Caco-2 (cell line): ENCODE measurements around the gene GPRC6A. TPM values are rescaled to one million over a fixed set of nuclear protein-coding genes. Genes with fewer than 3 reads are reported as not detected.

ENCODE experiments used
- BruUV-seq: library from RNA; stranded (reverse); fragments of 400-500 nt; replicated peaks from 2 replicates; lab custom pipeline; 2021; lab: Mats Ljungman, UMichigan
- CTCF ChIA-PET: fragments of 300-600 bp; sonication (Branson Sonifier 250); formaldehyde crosslinking; loops from one replicate; lab custom pipeline; 2022; ENCODE audit warnings: antibody characterized with exemption; lab: Charles Lee
- POLR2A ChIA-PET: fragments of 300-600 bp; sonication (Branson Sonifier 250); formaldehyde crosslinking; loops from one replicate; lab custom pipeline; 2022; ENCODE audit warnings: antibody characterized with exemption; lab: Charles Lee
- DNase-seq, 2 experiments: peaks; one replicate each; pipeline versions ENCODE4 v3.0.0 to v3.0.0-alpha.2; 2020 to 2022
- H3K27me3 ChIP-seq: replicated peaks from 2 replicates; pipeline ENCODE4 v1.6.0; 2011; ENCODE audit warnings: low read length; ENCODE audit not compliant: control insufficient read depth, insufficient read depth
- H3K36me3 ChIP-seq: 2 replicates; pipeline ENCODE4 v1.5.1; 2011; ENCODE audit warnings: low read length; ENCODE audit not compliant: control insufficient read depth, insufficient read depth
- H3K4me1 ChIP-seq: fragments of 250-450 bp; sonication (Bioruptor Pico); 2 replicates; pipeline ENCODE4 v1.5.1; 2020; ENCODE audit warnings: mild to moderate bottlenecking
- H3K4me3 ChIP-seq: 2 replicates; pipeline ENCODE4 v1.5.1; 2011; ENCODE audit warnings: low read depth, mild to moderate bottlenecking, control low read depth, low read length
- H3K9me3 ChIP-seq: fragments of 250-450 bp; sonication (Bioruptor Pico); 2 replicates; pipeline ENCODE4 v1.5.1; 2020; ENCODE audit warnings: mild to moderate bottlenecking, moderate library complexity
- H3K27ac Mint-ChIP-seq: one replicate; pipeline ENCODE4 v1.8.0; 2022; ENCODE audit warnings: mixed read lengths; ENCODE audit not compliant: unreplicated experiment
- H3K27me3 Mint-ChIP-seq: one replicate; pipeline ENCODE4 v1.8.0; 2022; ENCODE audit warnings: mixed read lengths; ENCODE audit not compliant: insufficient read depth, unreplicated experiment
- H3K36me3 Mint-ChIP-seq: one replicate; pipeline ENCODE4 v1.8.0; 2022; ENCODE audit warnings: mild to moderate bottlenecking, mixed read lengths; ENCODE audit not compliant: insufficient read depth, unreplicated experiment
- H3K4me1 Mint-ChIP-seq: one replicate; pipeline ENCODE4 v1.8.0; 2022; ENCODE audit warnings: low read depth, mixed read lengths; ENCODE audit not compliant: unreplicated experiment
- H3K4me3 Mint-ChIP-seq: one replicate; pipeline ENCODE4 v1.8.0; 2022; ENCODE audit warnings: mild to moderate bottlenecking, moderate library complexity, mixed read lengths; ENCODE audit not compliant: unreplicated experiment
- H3K9me3 Mint-ChIP-seq: one replicate; pipeline ENCODE4 v1.8.0; 2022; ENCODE audit warnings: mixed read lengths; ENCODE audit not compliant: unreplicated experiment
- CTCF ChIP-seq, 2 experiments: fragments of 200-600 bp in 1 of 2; IDR thresholded peaks; 1 replicate in 1 of 2; 2 replicates in 1 of 2; pipeline versions ENCODE4 v1.5.1 to v1.8.0; 2011 to 2022; ENCODE audit warnings: antibody characterized with exemption in 1 of 2, control low read depth in 1 of 2, inconsistent platforms in 1 of 2, low read depth in 1 of 2, low read length in 1 of 2, mild to moderate bottlenecking in 1 of 2, moderate library complexity in 1 of 2; ENCODE audit not compliant: insufficient read depth in 1 of 2, severe bottlenecking in 1 of 2, unreplicated experiment in 1 of 2
- intact Hi-C: fragments of 100-400 bp; cut with micrococcal nuclease; formaldehyde crosslinking; loops from one replicate; pipeline ENCODE4 v1.10.0; 2022; ENCODE audit not compliant: unreplicated experiment
- total RNA-seq: library from RNA; stranded (reverse); gene quantifications from 2 replicates; pipeline ENCODE4 v1.2.3, GENCODE V29; 2022

The GPRC6A gene
- total RNA-seq, 1 experiment from 2014 or later = 0.41 TPM

- Histone ChIP-seq H3K27me3 (no peaks in the 10 kb centered on the region), H3K4me3 (no peak overlapping the region), H3K4me1 (peaks cover 5% of the 10 kb centered on the region; the same call in 1 of the 2 replicates), H3K9me3 (no peaks in the 10 kb centered on the region), H3K36me3 (no peaks in the 10 kb centered on the region)
- intact Hi-C loops = loop anchor here (1.0 to 10.0 kb wide), 2 partner anchors 68 to 312 kb away; no protein-coding TSS in a partner anchor
- Mint-ChIP-seq H3K4me3 (no peak overlapping the region), H3K4me1 (no peaks in the 10 kb centered on the region), H3K9me3 (no peaks in the 10 kb centered on the region), H3K36me3 (no peaks in the 10 kb centered on the region), H3K27ac (no peak overlapping the region), H3K27me3 (no peaks in the 10 kb centered on the region)
- ChIA-PET CTCF (interaction anchor here (0.6 to 0.7 kb wide), 2 partner anchors 67 to 997 kb away, joined by 3 read pairs; no protein-coding TSS in a partner anchor), POLR2A (no interaction called here)
- no TSS peak for BruUV-seq
- peak in 1 of 2 experiments; percentile 16 for DNase-seq
- TF ChIP-seq CTCF (IDR thresholded peaks at IDR 0.05; ENCODE audit: insufficient read depth in 1 of 2, low read depth in 1 of 2, low read length in 1 of 2, severe bottlenecking in 1 of 2, unreplicated experiment in 1 of 2) = peak in 1 of 2 experiments; percentile 45
These were observed 18.3 kb upstream of the GPRC6A start for GRCh38 chr6:116847227-116847626.

GRCh38 chr6:116842459-116842858, 13.6 kb upstream of the GPRC6A start:
- DNase-seq = no peak
- peaks cover 11% of the 10 kb centered on the region for H3K4me1 Mint-ChIP-seq
- H3K36me3 Mint-ChIP-seq = no peaks in the 10 kb centered on the region
- ChIA-PET POLR2A (no interaction called here), CTCF (no interaction called here)
- no TSS peak for BruUV-seq
- no peak for TF ChIP-seq CTCF (IDR thresholded peaks at IDR 0.05; ENCODE audit: insufficient read depth in 1 of 2, low read depth in 1 of 2, low read length in 1 of 2, severe bottlenecking in 1 of 2, unreplicated experiment in 1 of 2)
- peaks cover 12% of the 10 kb centered on the region for H3K4me1 ChIP-seq
- no peaks in the 10 kb centered on the region for H3K9me3 Mint-ChIP-seq
- H3K36me3 ChIP-seq = no peaks in the 10 kb centered on the region
- H3K4me3 ChIP-seq = no peak overlapping the region
- H3K27ac Mint-ChIP-seq = no peak overlapping the region
- intact Hi-C loops = loop anchor here (10.0 kb wide), 1 partner anchor 308 kb away; no protein-coding TSS in a partner anchor
- H3K9me3 ChIP-seq = no peaks in the 10 kb centered on the region
- H3K27me3 ChIP-seq = no peaks in the 10 kb centered on the region
- H3K4me3 Mint-ChIP-seq = peak overlapping the region; percentile 27
- no peaks in the 10 kb centered on the region for H3K27me3 Mint-ChIP-seq

GRCh38 chr6:116840091-116840490, 11.2 kb upstream of the GPRC6A start:
- H3K4me3 Mint-ChIP-seq = no peak overlapping the region
- POLR2A ChIA-PET = no interaction called here
- no TSS peak for BruUV-seq

More at GRCh38 chr6:116840091-116840490, 11.2 kb upstream of the GPRC6A start:
- Mint-ChIP-seq H3K36me3 (no peaks in the 10 kb centered on the region), H3K27me3 (no peaks in the 10 kb centered on the region), H3K9me3 (no peaks in the 10 kb centered on the region), H3K27ac (no peak overlapping the region), H3K4me1 (peaks cover 11% of the 10 kb centered on the region)
- no peak for TF ChIP-seq CTCF (IDR thresholded peaks at IDR 0.05; ENCODE audit: insufficient read depth in 1 of 2, low read depth in 1 of 2, low read length in 1 of 2, severe bottlenecking in 1 of 2, unreplicated experiment in 1 of 2)
- no peak for DNase-seq
- no peaks in the 10 kb centered on the region for H3K9me3 ChIP-seq
- CTCF ChIA-PET = no interaction called here
- H3K4me1 ChIP-seq = peaks cover 12% of the 10 kb centered on the region
- H3K27me3 ChIP-seq = no peaks in the 10 kb centered on the region
- intact Hi-C loops = loop anchor here (2.0 to 10.0 kb wide), 2 partner anchors 35 to 305 kb away; no protein-coding TSS in a partner anchor
- H3K36me3 ChIP-seq = no peaks in the 10 kb centered on the region
- no peak overlapping the region for H3K4me3 ChIP-seq
